GM12865 (cell line): ENCODE measurements around the gene LILRB3.
"Not testable (repeated sequence)": the region's sequence is repeated elsewhere in the genome, so short reads cannot be mapped to it uniquely, and the experiment has no call there.

ENCODE experiments used
- DNase-seq: peaks from one replicate; pipeline ENCODE4 v3.0.0; 2010; ENCODE audit warnings: low read depth
- H3K4me3 ChIP-seq: 2 replicates; pipeline ENCODE4 v1.5.1; 2011; ENCODE audit warnings: mild to moderate bottlenecking, low read depth, low read length, control low read depth
- CTCF ChIP-seq: IDR thresholded peaks from 2 replicates; pipeline ENCODE4 v1.5.1; 2011; ENCODE audit warnings: low read length, control low read depth, low read depth, inconsistent platforms; ENCODE audit not compliant: insufficient read depth; ENCODE audit errors: missing control alignments

The LILRB3 gene

GRCh38 chr19:54222474-54223276 lies at the start of gene LILRB3:
TSS of gene LILRB3 (minus strand) at chr19:54223007. CDS start at chr19:54222976, 31 bp downstream.
- DNase-seq, H3K4me3 ChIP-seq: not testable (repeated sequence)

- not testable (repeated sequence) for H3K4me3 ChIP-seq, DNase-seq
These were observed 49.4 kb upstream of the LILRB3 start for GRCh38 chr19:54272181-54272580.

- not testable (repeated sequence) for DNase-seq, H3K4me3 ChIP-seq
These were observed 48.8 kb upstream of the LILRB3 start for GRCh38 chr19:54271587-54271986.

GRCh38 chr19:54271106-54271505 lies 48.3 kb upstream of the LILRB3 start:
- DNase-seq, result no peak
- TF ChIP-seq CTCF, result no peak
- no peak overlapping the region for H3K4me3 ChIP-seq

GRCh38 chr19:54268936-54269335 lies 46.1 kb upstream of the LILRB3 start:
- no peak overlapping the region for H3K4me3 ChIP-seq
- DNase-seq, result no peak
- no peak for TF ChIP-seq CTCF

GRCh38 chr19:54266133-54266532 lies 43.3 kb upstream of the LILRB3 start:
- peak; percentile 76 for DNase-seq

GRCh38 chr19:54262470-54262869 lies 39.7 kb upstream of the LILRB3 start:
- no peak for DNase-seq
- H3K4me3 ChIP-seq, result no peak overlapping the region
- no peak for TF ChIP-seq CTCF

More at GRCh38 chr19:54266133-54266532, 43.3 kb upstream of the LILRB3 start:
- no peak overlapping the region for H3K4me3 ChIP-seq
- peak; percentile 80 for TF ChIP-seq CTCF

GRCh38 chr19:54262066-54262465 lies 39.3 kb upstream of the LILRB3 start:
- TF ChIP-seq CTCF, result no peak
- no peak overlapping the region for H3K4me3 ChIP-seq
- no peak for DNase-seq
